ENCODE measurements around the gene GJD2. TPM values are rescaled to one million over a fixed set of nuclear protein-coding genes. Genes with fewer than 3 reads are reported as not detected.

The GJD2 gene
- not detected for total RNA-seq
- not detected for polyA plus RNA-seq
- long read RNA-seq, donor 1 = 0 reads
- long read RNA-seq, donor 2, partial matches to known transcripts = 0 of 1 reads
- long read RNA-seq, donor 2, other reads (novel, unspliced or antisense) = 0 of 1 reads
- long read RNA-seq, donor 3 = 0 reads

- no peaks in the 10 kb centered on the region for H3K27me3 ChIP-seq
- no peaks in the 10 kb centered on the region for H3K4me1 ChIP-seq (ENCODE audit: insufficient read depth)
- no peaks in the 10 kb centered on the region for H3K36me3 ChIP-seq
- DNase-seq = no peak
- H3K9me3 ChIP-seq = peaks cover 0 to 5% of the 10 kb centered on the region in 2 donors
- 1% methylated on average over 58 to 81 of the region's 81 CpGs for WGBS, 3 donors
- no peak within 1 kb of the TSS for H3K27ac ChIP-seq
- intact Hi-C loops (cut with DNase I) = no loop called here
- H3K4me3 ChIP-seq = peak within 1 kb of the TSS; percentile 5
- TF ChIP-seq CTCF (IDR thresholded peaks at IDR 0.05) (no peak), POLR2A (IDR thresholded peaks at IDR 0.05) (no peak), EP300 (IDR thresholded peaks at IDR 0.05) (no peak)
Measured at GRCh38 chr15:34754674-34755418, at the start of gene GJD2. Gene GJD2 (minus strand): TSS chr15:34754998. CDS start chr15:34754488, 510 bp downstream.

GRCh38 chr15:34804113-34804512, 49.3 kb upstream of the GJD2 start:
- 81 to 85% (median 85%) methylated on average over 2 of the region's 2 CpGs for WGBS, 3 donors

GRCh38 chr15:34802803-34803750, 48.3 kb upstream of the GJD2 start:
- Histone ChIP-seq H3K27ac (no peak overlapping the region), H3K27me3 (no peaks in the 10 kb centered on the region), H3K4me1 (ENCODE audit: insufficient read depth) (no peaks in the 10 kb centered on the region), H3K9me3 (no peaks in the 10 kb centered on the region), H3K36me3 (no peaks in the 10 kb centered on the region), H3K4me3 (no peak overlapping the region)
- intact Hi-C loops (cut with DNase I) = no loop called here
- DNase-seq = no peak
- 62 to 70% (median 65%) methylated on average over 7 of the region's 7 CpGs for WGBS, 3 donors
- no peak for TF ChIP-seq CTCF (IDR thresholded peaks at IDR 0.05)
- TF ChIP-seq POLR2A (IDR thresholded peaks at IDR 0.05) = no peak

More at GRCh38 chr15:34804113-34804512, 49.3 kb upstream of the GJD2 start:
- Histone ChIP-seq H3K36me3 (no peaks in the 10 kb centered on the region), H3K27me3 (no peaks in the 10 kb centered on the region), H3K4me3 (no peak overlapping the region), H3K4me1 (ENCODE audit: insufficient read depth) (no peaks in the 10 kb centered on the region), H3K27ac (no peak overlapping the region), H3K9me3 (no peaks in the 10 kb centered on the region)
- DNase-seq = no peak
- no peak for TF ChIP-seq CTCF (IDR thresholded peaks at IDR 0.05)
- no peak for TF ChIP-seq EP300 (IDR thresholded peaks at IDR 0.05)
- no peak for TF ChIP-seq POLR2A (IDR thresholded peaks at IDR 0.05)
- intact Hi-C loops (cut with DNase I) = no loop called here

- intact Hi-C loops (cut with DNase I) = no loop called here
- Histone ChIP-seq H3K9me3 (no peaks in the 10 kb centered on the region), H3K36me3 (no peaks in the 10 kb centered on the region), H3K4me1 (ENCODE audit: insufficient read depth) (no peaks in the 10 kb centered on the region), H3K27me3 (no peaks in the 10 kb centered on the region), H3K4me3 (no peak overlapping the region), H3K27ac (no peak overlapping the region)
- no peak for DNase-seq
- 77 to 98% (median 88%) methylated on average over 1 of the region's 1 CpG for WGBS, 3 donors
- TF ChIP-seq POLR2A (IDR thresholded peaks at IDR 0.05) (no peak), CTCF (IDR thresholded peaks at IDR 0.05) (no peak), EP300 (IDR thresholded peaks at IDR 0.05) (no peak)
Measured at GRCh38 chr15:34802371-34802770, 47.6 kb upstream of the GJD2 start.
